Posterior vena cava (tissue), 2 donors: ENCODE results near the gene RAMP1. TPM values are rescaled to one million over a fixed set of nuclear protein-coding genes. Genes with fewer than 3 reads are reported as not detected.

Source experiments
- total RNA-seq, 2 donors: library from RNA; stranded (reverse); fragmentation: NEBNext Ultra II Directional; extraction: Animal tissue kit (Norgen Biotek cat#: 25700); gene quantifications; one replicate each; pipeline ENCODE4 v1.2.1, GENCODE V29; 2021
- donor health status: DM: yes; HTN: yes; CAD: no.
- donor health status: DM: yes; HTN: yes; CAD: no.

Gene RAMP1
- total RNA-seq, 2 donors from 2014 or later: 114 to 116 TPM

Other genes with a start within 250 kb of the RAMP1 start
- 100 to 1,000 TPM; 180 to 357 TPM for gene LRRFIP1, start 232.0 kb upstream of the RAMP1 start, total RNA-seq
- gene RBM44, start 60.8 kb upstream of the RAMP1 start, total RNA-seq: 1 to 10 TPM in 1 of 2 donors, under 1 TPM in 1; 0.60 to 1.6 TPM
- gene UBE2F, start 107.4 kb downstream of the RAMP1 start, total RNA-seq: 10 to 100 TPM; 49.5 to 49.9 TPM
- gene SCLY, start 201.4 kb downstream of the RAMP1 start, total RNA-seq: 10 to 100 TPM in 1 of 2 donors, 1 to 10 TPM in 1; 8.6 to 11.5 TPM
- 1 to 10 TPM in 1 of 2 donors, under 1 TPM in 1; 0.24 to 3.0 TPM for gene ESPNL, start 240.7 kb downstream of the RAMP1 start, total RNA-seq